ENCODE measurements around the gene LRP5.

Gene LRP5

GRCh38 chr11:68349461-68350249 is 37.3 kb downstream of the LRP5 start:
- no peak for DNase-seq

GRCh38 chr11:68350759-68351449 is 38.5 kb downstream of the LRP5 start:
- DNase-seq, result no peak

- DNase-seq, result no peak
These were observed 39.3 kb downstream of the LRP5 start for GRCh38 chr11:68351450-68352275.

GRCh38 chr11:68352591-68352990 is 40.2 kb downstream of the LRP5 start:
- no peak for DNase-seq

GRCh38 chr11:68353118-68353517 is 40.7 kb downstream of the LRP5 start:
- no peak for DNase-seq

- DNase-seq, result no peak
These were observed 41.3 kb downstream of the LRP5 start for GRCh38 chr11:68353669-68354068.

- DNase-seq, result no peak
These were observed 41.9 kb downstream of the LRP5 start for GRCh38 chr11:68354148-68354872.

GRCh38 chr11:68355471-68355870 is 43.1 kb downstream of the LRP5 start:
- DNase-seq, result no peak

GRCh38 chr11:68357568-68357967 is 45.2 kb downstream of the LRP5 start:
- DNase-seq, result no peak

GRCh38 chr11:68358416-68358815 is 46.0 kb downstream of the LRP5 start:
- DNase-seq, result no peak

GRCh38 chr11:68361702-68362101 is 49.3 kb downstream of the LRP5 start:
- no peak for DNase-seq

- DNase-seq, result no peak
These were observed 50.5 kb downstream of the LRP5 start for GRCh38 chr11:68362801-68363379.

- no peak for DNase-seq
These were observed 51.4 kb downstream of the LRP5 start for GRCh38 chr11:68363776-68364175.

GRCh38 chr11:68364581-68364980 is 52.2 kb downstream of the LRP5 start:
- DNase-seq, result no peak

GRCh38 chr11:68365943-68366435 is 53.6 kb downstream of the LRP5 start:
- DNase-seq, result no peak

- no peak for DNase-seq
These were observed 54.9 kb downstream of the LRP5 start for GRCh38 chr11:68367252-68367651.

- DNase-seq, result no peak
These were observed 57.4 kb downstream of the LRP5 start for GRCh38 chr11:68369756-68370155.

- DNase-seq, result no peak
These were observed 58.1 kb downstream of the LRP5 start for GRCh38 chr11:68370211-68371111.

- no peak for DNase-seq
These were observed 59.0 kb downstream of the LRP5 start for GRCh38 chr11:68371171-68372041.

GRCh38 chr11:68372114-68372513 is 59.7 kb downstream of the LRP5 start:
- no peak for DNase-seq
